ENCODE measurements around the gene CLEC16A.

- TF ChIP-seq, protein P1, sequence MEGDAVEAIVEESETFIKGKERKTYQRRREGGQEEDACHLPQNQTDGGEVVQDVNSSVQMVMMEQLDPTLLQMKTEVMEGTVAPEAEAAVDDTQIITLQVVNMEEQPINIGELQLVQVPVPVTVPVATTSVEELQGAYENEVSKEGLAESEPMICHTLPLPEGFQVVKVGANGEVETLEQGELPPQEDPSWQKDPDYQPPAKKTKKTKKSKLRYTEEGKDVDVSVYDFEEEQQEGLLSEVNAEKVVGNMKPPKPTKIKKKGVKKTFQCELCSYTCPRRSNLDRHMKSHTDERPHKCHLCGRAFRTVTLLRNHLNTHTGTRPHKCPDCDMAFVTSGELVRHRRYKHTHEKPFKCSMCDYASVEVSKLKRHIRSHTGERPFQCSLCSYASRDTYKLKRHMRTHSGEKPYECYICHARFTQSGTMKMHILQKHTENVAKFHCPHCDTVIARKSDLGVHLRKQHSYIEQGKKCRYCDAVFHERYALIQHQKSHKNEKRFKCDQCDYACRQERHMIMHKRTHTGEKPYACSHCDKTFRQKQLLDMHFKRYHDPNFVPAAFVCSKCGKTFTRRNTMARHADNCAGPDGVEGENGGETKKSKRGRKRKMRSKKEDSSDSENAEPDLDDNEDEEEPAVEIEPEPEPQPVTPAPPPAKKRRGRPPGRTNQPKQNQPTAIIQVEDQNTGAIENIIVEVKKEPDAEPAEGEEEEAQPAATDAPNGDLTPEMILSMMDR (IDR thresholded peaks at IDR 0.05): no peak
- TF ChIP-seq POLR2A (IDR thresholded peaks at IDR 0.05): no peak
Measured at GRCh38 chr16:11058832-11059231, 114.5 kb downstream of the CLEC16A start.
